B cell (primary cell): ENCODE data around the gene GSDMA. TPM values are rescaled to one million over a fixed set of nuclear protein-coding genes. Genes with fewer than 3 reads are reported as not detected.
A peak's percentile ranks its signal among the peaks of the same experiment; 100 is the strongest.

Source experiments
- ATAC-seq: fragments of 200-7000 bp; cut with Tn5 transposase; one replicate; pipeline ENCODE4 v1.10.0; 2021; ENCODE audit warnings: low read depth, mild to moderate bottlenecking, moderate number of reproducible peaks, moderate library complexity
- CTCF ChIA-PET: fragments of 350-600 bp; sonication (Branson Sonifier 250); formaldehyde crosslinking; loops from one replicate; lab custom pipeline; 2021; ENCODE audit warnings: antibody characterized with exemption, inconsistent platforms; lab: Charles Lee
- POLR2A ChIA-PET: fragments of 350-600 bp; sonication (Branson Sonifier 250); formaldehyde crosslinking; loops from one replicate; lab custom pipeline; 2021; ENCODE audit warnings: antibody characterized with exemption; lab: Charles Lee
- DNase-seq: peaks from one replicate; pipeline ENCODE4 v3.0.0; 2013
- H2AFZ ChIP-seq: 2 replicates; pipeline ENCODE4 v1.6.1; 2012; ENCODE audit warnings: mild to moderate bottlenecking, low read depth, low read length; ENCODE audit not compliant: insufficient read depth, poor library complexity, severe bottlenecking
- H3K27ac ChIP-seq, 2 donors: 1 replicate in 1 of 2; 2 replicates in 1 of 2; pipeline ENCODE4 v1.5.1; 2012 to 2013; ENCODE audit warnings: low read length in 2 of 2, mild to moderate bottlenecking in 2 of 2, moderate library complexity in 1 of 2
- H3K27me3 ChIP-seq, 4 experiments: fragments of 200-600 bp in 1 of 4; sonication (generic) in 1 of 4; replicated peaks in 1 of 4; 1 replicate in 2 of 4; 2 replicates in 2 of 4; pipeline versions ENCODE4 v1.6.1 to v1.7.0; 2013 to 2016; ENCODE audit warnings: low read length in 3 of 4, mild to moderate bottlenecking in 2 of 4, mixed read lengths in 1 of 4, moderate library complexity in 1 of 4; ENCODE audit not compliant: insufficient read depth in 4 of 4, control insufficient read depth in 3 of 4; ENCODE audit errors: control extremely low read depth in 1 of 4
- H3K36me3 ChIP-seq, 2 experiments: replicated peaks in 1 of 2; 1 replicate in 1 of 2; 2 replicates in 1 of 2; pipeline versions ENCODE4 v1.6.1 to v1.7.1; 2013; ENCODE audit warnings: low read length in 1 of 2; ENCODE audit not compliant: insufficient read depth in 2 of 2, control insufficient read depth in 1 of 2; ENCODE audit errors: control extremely low read depth in 1 of 2, extremely low read depth in 1 of 2
- H3K4me1 ChIP-seq, 2 donors: fragments of 200-600 bp in 1 of 2; sonication (generic) in 1 of 2; 1 replicate in 1 of 2; 2 replicates in 1 of 2; pipeline versions ENCODE4 v1.5.1 to v1.6.1; 2013 to 2017; ENCODE audit warnings: low read length in 2 of 2; ENCODE audit not compliant: control insufficient read depth in 2 of 2, insufficient read depth in 2 of 2
- H3K4me2 ChIP-seq: replicated peaks from 2 replicates; pipeline ENCODE3; 2012; ENCODE audit warnings: mild to moderate bottlenecking, low read depth, low read length; ENCODE audit not compliant: poor library complexity, severe bottlenecking
- H3K4me3 ChIP-seq, 5 experiments: fragments of 200-600 bp in 1 of 5; sonication (generic) in 1 of 5; 1 replicate in 3 of 5; 2 replicates in 2 of 5; pipeline versions ENCODE4 v1.5.1 to v1.7.0; 2011 to 2016; ENCODE audit warnings: low read length in 4 of 5, mild to moderate bottlenecking in 4 of 5, low read depth in 2 of 5, control low read depth in 1 of 5, moderate library complexity in 1 of 5; ENCODE audit not compliant: insufficient read depth in 1 of 5; ENCODE audit errors: control extremely low read depth in 1 of 5, extremely low read depth in 1 of 5
- H3K79me2 ChIP-seq: fragments of 200-600 bp; sonication (generic); one replicate; pipeline ENCODE4 v1.6.0; 2016; ENCODE audit warnings: low read length; ENCODE audit not compliant: control insufficient read depth, insufficient read depth
- H3K9ac ChIP-seq: fragments of 200-600 bp; sonication (generic); 2 replicates; pipeline ENCODE4 v1.6.1; 2017; ENCODE audit warnings: mild to moderate bottlenecking, low read length, moderate library complexity
- H3K9me3 ChIP-seq, 3 donors: one replicate each; pipeline versions ENCODE4 v1.6.1 to v1.7.1; 2013; ENCODE audit warnings: low read length in 2 of 3; ENCODE audit not compliant: control insufficient read depth in 2 of 3, insufficient read depth in 1 of 3; ENCODE audit errors: control extremely low read depth in 1 of 3
- H4K20me1 ChIP-seq: 2 replicates; pipeline ENCODE4 v1.6.0; 2012; ENCODE audit warnings: mild to moderate bottlenecking, low read length; ENCODE audit not compliant: insufficient read depth, control insufficient read depth, poor library complexity, severe bottlenecking
- H3K27ac Mint-ChIP-seq: one replicate; pipeline ENCODE4 v1.8.0; 2021; ENCODE audit warnings: mixed read lengths
- H3K27me3 Mint-ChIP-seq: one replicate; pipeline ENCODE4 v1.8.0; 2021; ENCODE audit warnings: mixed read lengths
- H3K4me1 Mint-ChIP-seq: one replicate; pipeline ENCODE4 v1.8.0; 2021; ENCODE audit warnings: mixed read lengths
- H3K4me3 Mint-ChIP-seq: one replicate; pipeline ENCODE4 v1.8.0; 2021; ENCODE audit warnings: mixed read lengths
- H3K9me3 Mint-ChIP-seq: one replicate; pipeline ENCODE4 v1.8.0; 2022; ENCODE audit warnings: mixed read lengths; ENCODE audit not compliant: insufficient read depth
- EZH2 ChIP-seq: IDR thresholded peaks from 2 replicates; pipeline ENCODE4 v1.6.1; 2012; ENCODE audit warnings: borderline replicate concordance, low read depth, mild to moderate bottlenecking, moderate library complexity, low read length; ENCODE audit not compliant: insufficient read depth, poor library complexity, severe bottlenecking
- WGBS: methylation state at CpG from one replicate; pipeline ENCODE4 v1.1.5; 2013; ENCODE audit warnings: missing lambda C conversion rate; ENCODE audit not compliant: insufficient coverage; 5-methylcytosine and 5-hydroxymethylcytosine counted together
- intact Hi-C: fragments of 100-400 bp; cut with micrococcal nuclease; formaldehyde crosslinking; loops from one replicate; pipeline ENCODE4 v1.10.0; 2022
- polyA plus RNA-seq: library from polyadenylated mRNA; depleted of rRNA; stranded (reverse); fragments of >200 nt; gene quantifications from 2 replicates; pipeline ENCODE4 v1.2.3, GENCODE V29; 2012
- total RNA-seq, 2 donors: library from RNA; stranded (reverse); fragments of 120-200 nt in 1 of 2; gene quantifications; 1 replicate in 1 of 2; 2 replicates in 1 of 2; pipeline versions ENCODE4 v1.2.3 to v1.2.4, GENCODE V29; 2013 to 2022
- TF ChIP-seq, protein P1 (sequence below): fragments of 200-600 bp; IDR thresholded peaks from one replicate; pipeline ENCODE4 v1.8.0; 2022; ENCODE audit warnings: antibody characterized with exemption, mild to moderate bottlenecking

GSDMA gene
- total and polyA plus RNA-seq, 2 donors (not counting 1 experiment from before 2014, with no cell fraction given): 0.09 TPM; not detected in 1

DNA sequence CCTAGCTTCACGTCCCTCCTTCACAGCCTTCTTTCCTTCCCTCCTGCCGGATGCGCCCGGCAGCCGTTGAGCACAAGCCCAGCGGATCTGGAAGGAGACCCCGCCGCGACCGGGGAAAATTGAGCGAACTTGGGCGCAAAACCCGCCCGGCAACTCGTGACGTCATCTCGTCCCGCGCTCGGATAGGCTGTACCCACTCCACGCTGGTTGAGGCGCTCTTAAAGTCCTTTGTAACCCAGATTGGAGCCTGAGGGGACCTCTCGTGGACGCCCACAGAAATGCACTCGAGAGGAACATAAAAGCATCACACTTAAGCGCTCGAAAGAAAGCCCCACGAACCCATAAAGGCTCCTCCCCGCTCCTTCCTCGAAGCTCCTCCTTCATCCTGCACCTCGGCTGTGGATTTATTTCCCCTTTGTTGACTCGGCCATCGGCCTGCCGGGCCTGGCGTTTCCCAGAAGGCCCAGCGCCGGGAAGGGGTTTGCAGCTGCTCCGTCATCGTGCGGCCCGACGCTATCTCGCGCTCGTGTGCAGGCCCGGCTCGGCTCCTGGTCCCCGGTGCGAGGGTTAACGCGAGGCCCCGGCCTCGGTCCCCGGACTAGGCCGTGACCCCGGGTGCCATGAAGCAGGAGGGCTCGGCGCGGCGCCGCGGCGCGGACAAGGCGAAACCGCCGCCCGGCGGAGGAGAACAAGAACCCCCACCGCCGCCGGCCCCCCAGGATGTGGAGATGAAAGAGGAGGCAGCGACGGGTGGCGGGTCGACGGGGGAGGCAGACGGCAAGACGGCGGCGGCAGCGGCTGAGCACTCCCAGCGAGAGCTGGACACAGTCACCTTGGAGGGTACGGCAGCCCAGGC, 17.8 kb downstream of the GSDMA start, which contains the start of gene PSMD3:
Gene PSMD3, plus strand, starts transcription at position 457 of the 856 bp plus-strand sequence. Its CDS starts 164 bp downstream, at position 621.
- Mint-ChIP-seq H3K9me3 (no peaks in the 10 kb centered on the region), H3K27me3 (no peaks in the 10 kb centered on the region), H3K4me3 (peak within 1 kb of the TSS; percentile 96), H3K4me1 (peaks cover 38% of the 10 kb centered on the region), H3K27ac (peak within 1 kb of the TSS; percentile 95)
- Histone ChIP-seq H3K9me3 (no peaks in the 10 kb centered on the region), H3K9ac (peak within 1 kb of the TSS; percentile 97), H3K36me3 (peaks cover 0 to 16% of the 10 kb centered on the region in 2 experiments), H3K4me1 (peaks cover 25 to 26% of the 10 kb centered on the region in 2 donors), H3K27me3 (no peaks in the 10 kb centered on the region), H2AFZ (peak within 1 kb of the TSS; percentile 91), H3K79me2 (peaks cover 40% of the 10 kb centered on the region), H3K4me3 (peak within 1 kb of the TSS; percentile 76 to 93 (median 91)), H3K27ac (peak within 1 kb of the TSS; percentile 92 to 97), H4K20me1 (peaks cover 17% of the 10 kb centered on the region), H3K4me2 (peak within 1 kb of the TSS; percentile 95)
- DNase-seq (peak; percentile 100), ATAC-seq (peak; percentile 92)
- CTCF ChIA-PET: interaction anchor here (0.5 to 8.1 kb wide), 29 partner anchors 8 to 430 kb away, joined by 3 to 97 read pairs (median 4); partner anchors contain the start of genes LRRC3C, MED24, ORMDL3 and PGAP3
- WGBS: under 1% methylated on average over 84 of the region's 84 CpGs
- intact Hi-C loops: loop anchor here (1.0 to 10.0 kb wide), 13 partner anchors 21 to 576 kb away; partner anchors contain the start of genes CDK12, FBXL20, IKZF3 and LRRC3C
- POLR2A ChIA-PET: interaction anchor here (0.5 to 2.9 kb wide), 16 partner anchors 21 to 1713 kb away, joined by 3 to 13 read pairs (median 4); partner anchors contain the start of genes IKZF3, LRRC3C, MED1 and NR1D1
- TF ChIP-seq, protein P1, sequence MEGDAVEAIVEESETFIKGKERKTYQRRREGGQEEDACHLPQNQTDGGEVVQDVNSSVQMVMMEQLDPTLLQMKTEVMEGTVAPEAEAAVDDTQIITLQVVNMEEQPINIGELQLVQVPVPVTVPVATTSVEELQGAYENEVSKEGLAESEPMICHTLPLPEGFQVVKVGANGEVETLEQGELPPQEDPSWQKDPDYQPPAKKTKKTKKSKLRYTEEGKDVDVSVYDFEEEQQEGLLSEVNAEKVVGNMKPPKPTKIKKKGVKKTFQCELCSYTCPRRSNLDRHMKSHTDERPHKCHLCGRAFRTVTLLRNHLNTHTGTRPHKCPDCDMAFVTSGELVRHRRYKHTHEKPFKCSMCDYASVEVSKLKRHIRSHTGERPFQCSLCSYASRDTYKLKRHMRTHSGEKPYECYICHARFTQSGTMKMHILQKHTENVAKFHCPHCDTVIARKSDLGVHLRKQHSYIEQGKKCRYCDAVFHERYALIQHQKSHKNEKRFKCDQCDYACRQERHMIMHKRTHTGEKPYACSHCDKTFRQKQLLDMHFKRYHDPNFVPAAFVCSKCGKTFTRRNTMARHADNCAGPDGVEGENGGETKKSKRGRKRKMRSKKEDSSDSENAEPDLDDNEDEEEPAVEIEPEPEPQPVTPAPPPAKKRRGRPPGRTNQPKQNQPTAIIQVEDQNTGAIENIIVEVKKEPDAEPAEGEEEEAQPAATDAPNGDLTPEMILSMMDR: peak; percentile 76
- TF ChIP-seq EZH2: no peak
